Activated effector memory CD4-positive, alpha-beta T cell treated with anti-CD3 and anti-CD28 coated beads, Interleukin-2, amount 50 U/mL, for 16 hours (primary cell): Measurements from ENCODE around the gene CAMTA2.
A peak's percentile ranks its signal among the peaks of the same experiment; 100 is the strongest.
"Not testable (repeated sequence)": the region's sequence is repeated elsewhere in the genome, so short reads cannot be mapped to it uniquely, and the experiment has no call there.

Experiments
- DNase-seq: peaks from one replicate; pipeline ENCODE4 v3.0.0-alpha.2; 2020

CAMTA2 gene

DNA sequence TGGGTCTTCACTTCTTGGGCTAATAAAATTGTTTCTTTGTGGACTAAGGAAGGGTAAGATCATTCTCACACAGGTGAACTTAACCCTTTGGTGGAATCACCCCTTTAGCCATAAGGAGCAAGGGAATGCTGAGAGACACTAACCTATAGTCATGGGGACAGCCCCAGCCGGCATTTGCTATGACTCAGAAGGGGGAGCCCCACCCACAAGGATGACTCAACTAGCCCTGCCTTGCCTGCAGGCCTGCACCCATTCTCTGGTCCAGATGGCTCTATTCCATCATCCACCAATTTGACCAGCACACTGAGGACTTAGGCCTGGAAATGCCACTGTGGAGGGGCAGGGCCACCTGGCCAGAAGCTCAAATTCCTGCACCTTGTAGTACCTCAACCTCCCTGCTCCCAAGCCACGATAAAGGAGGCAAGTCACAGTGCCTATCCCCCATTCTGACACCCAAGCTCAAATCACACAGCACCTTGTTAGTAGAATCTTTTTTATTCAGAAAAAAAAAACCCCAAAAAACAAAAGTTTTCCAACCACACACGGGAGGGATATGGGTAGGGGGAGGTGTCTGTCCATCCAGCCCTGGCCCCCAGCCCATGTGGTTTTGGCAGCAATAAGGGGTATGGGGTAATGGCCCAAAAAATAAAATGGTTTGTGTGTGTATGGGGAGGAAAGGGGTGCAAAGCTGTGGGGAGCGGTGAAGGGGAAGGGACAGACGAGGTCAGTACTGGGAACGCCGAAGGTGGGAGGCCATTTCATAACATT is 42.1 kb downstream of the CAMTA2 start:
- DNase-seq = peak; percentile 94

DNA sequence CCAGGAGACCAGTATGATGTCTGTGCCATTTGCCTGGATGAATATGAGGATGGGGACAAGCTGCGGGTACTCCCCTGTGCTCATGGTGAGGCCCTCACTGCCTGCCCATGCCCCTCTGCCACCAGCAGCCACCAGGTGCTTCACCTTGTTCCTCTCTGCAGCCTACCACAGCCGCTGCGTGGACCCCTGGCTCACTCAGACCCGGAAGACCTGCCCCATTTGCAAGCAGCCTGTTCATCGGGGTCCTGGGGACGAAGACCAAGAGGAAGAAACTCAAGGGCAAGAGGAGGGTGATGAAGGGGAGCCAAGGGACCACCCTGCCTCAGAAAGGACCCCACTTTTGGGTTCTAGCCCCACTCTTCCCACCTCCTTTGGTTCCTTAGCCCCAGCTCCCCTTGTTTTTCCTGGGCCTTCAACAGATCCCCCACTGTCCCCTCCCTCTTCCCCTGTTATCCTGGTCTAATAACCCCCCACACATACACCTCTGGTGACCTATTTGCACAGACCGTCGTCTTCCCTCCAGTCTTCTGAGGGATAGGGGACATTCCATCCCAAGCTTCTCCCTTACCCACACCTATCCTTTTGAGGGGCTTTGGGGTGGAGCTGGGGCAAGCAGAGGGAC is 42.8 kb downstream of the CAMTA2 start:
- peak; percentile 72 for DNase-seq

DNA sequence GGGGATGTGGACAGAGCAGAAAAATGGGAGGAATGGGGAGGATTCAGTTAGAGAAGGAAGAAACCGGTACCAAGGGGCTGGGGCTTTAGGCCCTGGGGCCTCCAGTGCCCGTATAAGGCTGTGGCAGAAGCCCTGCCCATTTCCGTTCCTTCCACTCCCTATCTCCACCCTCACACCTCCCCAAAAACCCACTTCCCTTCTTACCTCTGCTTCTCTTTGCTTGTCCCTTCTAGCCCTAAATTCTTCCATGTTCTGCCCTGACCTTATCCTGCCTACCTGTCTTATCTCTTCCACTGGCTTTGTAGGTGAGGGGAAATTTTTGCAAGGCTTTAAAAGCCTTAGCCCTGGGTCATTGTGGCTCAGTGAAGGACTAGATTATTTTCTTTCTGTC is 43.3 kb downstream of the CAMTA2 start:
- DNase-seq = peak; percentile 83

DNA sequence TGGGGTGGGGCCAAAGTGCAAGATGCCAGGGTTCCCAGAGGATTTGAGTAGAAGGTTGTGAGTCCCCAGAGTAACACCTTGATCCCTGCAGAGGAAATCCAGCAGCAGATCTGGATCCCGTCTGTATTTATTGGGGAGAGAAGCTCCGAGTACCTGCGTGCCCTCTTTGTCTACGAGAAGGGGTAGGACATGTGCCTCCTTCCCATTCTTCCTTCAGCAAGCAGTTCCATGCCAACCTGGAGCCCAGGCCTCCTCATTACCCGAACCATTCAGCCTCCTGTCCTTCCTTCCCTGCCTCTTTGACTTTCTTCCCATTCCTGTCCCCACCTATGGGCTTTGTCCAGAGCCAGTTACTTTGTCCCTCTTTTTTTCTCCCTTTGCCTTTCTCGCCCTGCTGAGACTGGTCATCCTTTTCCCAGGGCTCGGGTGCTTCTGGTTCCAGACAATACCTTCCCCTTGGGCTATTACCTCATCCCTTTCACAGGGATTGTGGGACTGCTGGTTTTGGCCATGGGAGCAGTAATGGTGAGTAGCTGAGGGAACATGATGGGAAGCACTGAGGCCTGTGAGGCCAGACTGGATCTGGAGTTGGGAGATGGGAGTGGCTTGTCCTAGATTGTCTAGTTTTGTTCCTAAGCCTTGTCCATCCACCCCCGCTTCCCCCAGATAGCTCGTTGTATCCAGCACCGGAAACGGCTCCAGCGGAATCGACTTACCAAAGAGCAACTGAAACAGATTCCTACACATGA is 44.5 kb downstream of the CAMTA2 start:
- DNase-seq = no peak

DNA sequence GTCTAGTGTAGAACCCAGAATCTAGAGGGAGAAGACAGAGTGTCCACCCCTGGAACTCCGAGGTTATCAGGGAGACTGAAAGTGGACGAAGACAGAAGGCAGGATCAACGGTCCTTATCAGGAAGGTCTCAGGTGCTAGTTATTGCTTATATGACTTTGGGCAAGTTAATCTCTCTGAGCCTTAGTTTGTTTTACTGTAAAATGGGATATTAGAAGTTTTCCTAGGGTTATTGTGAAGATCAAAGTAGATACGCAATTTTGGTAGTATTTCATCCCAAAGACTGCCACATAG is 46.2 kb downstream of the CAMTA2 start:
- no peak for DNase-seq

DNA sequence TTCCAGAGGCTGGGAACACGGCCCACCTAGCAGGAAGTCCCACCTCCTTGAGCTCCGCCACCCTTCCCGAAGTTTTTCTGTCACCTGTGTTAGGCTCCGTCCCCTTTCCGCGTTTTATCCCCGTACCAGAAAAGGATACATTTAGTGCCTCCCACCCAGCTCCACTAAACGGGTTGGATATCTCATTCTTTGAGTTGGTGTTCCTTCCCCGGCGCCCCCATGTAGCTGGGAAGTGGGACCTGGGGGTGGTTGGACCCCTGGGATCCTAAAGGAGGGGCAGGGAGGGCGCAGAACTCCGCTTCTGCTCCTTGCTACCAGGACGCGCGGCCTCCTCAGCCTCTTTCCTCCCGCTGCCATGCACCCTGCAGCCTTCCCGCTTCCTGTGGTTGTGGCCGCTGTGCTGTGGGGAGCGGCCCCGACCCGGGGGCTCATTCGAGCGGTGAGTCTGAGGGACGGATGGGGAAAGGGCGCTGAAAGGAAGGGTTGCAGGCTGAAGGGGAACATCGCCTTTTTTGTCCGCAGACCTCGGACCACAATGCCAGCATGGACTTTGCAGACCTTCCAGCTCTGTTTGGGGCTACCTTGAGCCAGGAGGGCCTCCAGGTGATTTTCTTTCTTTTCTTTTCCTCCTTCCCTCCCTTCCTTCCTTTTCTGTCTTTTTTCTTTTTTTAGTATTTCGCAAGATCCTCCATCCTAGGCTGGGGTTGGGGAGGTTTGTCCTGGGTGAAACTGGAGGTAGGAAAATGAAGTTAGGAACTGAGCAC is 46.7 kb downstream of the CAMTA2 start:
- peak; percentile 80 for DNase-seq

DNA sequence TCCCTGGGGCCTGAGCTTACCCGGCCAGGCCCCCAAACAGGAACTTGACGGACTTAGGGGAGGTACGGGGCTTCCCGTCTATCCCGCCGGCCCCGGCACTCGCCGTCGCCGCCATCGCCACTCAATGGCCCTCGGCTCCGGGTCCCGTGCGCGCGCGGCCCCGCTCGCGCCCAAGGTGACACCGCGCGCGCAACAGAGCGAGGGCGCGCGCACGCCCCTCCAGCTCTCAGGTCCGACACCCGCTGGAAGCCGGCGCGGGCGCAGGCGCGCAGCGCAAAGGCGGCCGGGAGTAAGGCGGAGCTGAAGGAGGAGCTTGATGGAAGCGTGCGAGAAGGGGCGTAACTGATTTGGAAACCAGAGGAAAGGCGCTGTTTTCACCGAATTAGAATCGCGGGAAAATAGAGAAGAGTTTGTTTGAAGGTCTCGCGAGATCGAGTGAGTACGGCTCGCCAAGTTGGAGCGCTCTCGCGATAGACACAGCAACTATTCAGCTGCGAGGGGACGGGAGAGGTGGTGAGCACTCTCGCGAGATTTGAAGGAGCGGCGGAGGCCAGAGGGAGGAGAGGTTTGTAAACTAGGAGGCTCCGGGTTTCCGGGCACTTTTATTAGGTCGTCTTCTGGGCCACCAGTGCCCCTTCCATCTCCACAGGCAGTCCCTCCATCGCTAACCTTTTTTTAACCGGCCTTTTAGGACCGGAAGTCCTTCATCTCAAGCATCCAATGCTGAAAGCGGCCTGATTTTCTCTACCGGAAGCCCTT is 47.5 kb downstream of the CAMTA2 start, which contains the start of the genes RNF167 and SLC25A11:
Gene RNF167, plus strand, starts transcription at position 473 of the 759 bp plus-strand sequence. CDS start 642 bp downstream, outside the sequence.
Gene SLC25A11, minus strand, starts transcription at position 251 of the 759 bp plus-strand sequence. Its CDS starts 136 bp downstream, at position 115.
- DNase-seq = peak; percentile 98

DNA sequence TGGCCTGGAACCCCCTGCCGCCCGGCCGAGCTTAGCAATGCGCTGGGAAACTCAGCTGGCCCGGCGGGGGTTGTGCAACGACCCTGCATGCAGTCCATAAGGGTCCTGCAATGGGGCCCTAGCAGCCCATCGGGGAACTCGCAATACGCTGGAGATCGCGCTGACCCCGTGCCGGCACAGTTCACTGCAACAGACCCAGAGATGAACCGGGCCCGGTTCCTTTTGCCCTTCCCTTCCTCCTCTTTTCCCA is 48.0 kb downstream of the CAMTA2 start:
- no peak for DNase-seq

DNA sequence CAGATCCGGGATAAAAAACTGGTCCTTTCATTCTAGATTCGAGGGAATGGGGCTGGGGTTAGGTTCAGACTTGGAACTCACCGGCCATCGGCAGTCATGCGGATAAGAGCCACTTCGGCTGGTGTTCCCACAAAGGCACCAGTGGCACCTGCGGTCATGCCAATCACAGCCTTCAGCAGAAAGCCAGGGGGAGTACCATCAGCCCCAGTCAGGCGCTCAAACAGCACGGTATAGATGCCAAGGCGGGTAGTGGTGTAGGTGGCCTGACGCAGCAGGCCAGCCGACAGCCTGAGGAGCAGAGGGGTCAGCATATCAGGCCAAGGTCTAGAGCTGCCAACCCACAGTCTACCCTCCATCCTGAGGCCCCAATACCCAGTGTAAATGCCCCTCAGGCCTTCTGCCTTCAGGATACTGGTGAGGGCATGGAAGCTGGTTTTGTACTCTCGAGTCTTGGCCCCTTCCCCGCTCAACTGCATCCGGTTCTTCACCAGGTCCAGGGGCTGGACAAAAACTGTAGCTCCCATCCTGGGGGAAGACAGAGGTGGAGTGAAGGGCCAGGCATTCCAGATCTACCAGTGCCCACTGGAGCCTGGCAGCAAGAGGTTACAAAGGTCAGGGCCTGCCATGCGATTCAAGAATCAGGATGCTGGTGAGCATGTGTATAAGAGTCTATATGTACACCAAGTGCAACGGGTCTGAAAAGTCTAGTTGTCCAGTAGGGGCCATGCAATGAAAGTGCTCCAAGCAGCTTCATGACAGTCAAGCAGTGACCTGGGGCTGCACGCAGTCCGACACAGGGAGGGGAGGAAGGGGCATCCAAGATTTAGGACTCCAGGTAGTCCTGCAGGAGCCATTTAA is 48.6 kb downstream of the CAMTA2 start:
- DNase-seq = no peak

DNA sequence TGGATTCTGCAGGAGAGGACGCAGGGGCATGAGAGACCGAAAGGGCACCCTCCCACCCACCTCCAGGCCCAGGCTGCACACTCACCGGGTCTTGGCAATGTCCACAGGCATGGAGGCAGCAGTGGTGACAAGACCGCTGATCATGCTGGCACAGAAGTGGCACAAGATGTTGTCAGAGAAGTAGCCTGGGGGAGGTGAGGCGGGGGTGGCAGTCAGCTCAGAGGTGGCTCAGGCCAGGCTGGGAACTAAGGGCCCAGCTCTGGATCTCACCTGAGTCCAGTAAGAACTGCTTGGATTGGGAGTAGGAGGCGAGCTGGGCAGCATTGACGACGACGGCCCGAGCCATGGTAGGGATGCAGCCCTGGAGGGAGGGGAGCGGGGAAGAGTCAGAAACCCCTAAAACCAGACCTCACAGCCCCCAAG is 49.4 kb downstream of the CAMTA2 start:
- DNase-seq = no peak

DNA sequence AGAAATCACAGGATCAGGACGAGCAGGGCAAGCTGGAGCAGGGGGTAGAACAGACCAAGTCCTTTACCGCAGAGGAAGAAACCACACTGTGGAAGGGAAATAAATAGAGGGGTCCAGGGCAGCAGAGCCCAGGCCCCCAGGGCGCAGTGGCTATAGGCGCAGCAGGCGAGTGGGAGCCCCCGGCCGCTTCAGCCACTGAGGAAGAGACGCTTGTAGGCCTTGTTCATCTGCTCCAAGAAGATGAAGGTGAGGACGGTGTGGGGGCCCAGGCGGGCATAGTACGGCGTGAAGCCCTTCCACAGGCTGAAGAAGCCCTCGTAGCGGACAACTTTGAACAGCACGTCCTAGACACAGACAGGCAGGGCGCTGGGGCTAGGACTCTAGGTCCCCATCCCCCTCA is 49.9 kb downstream of the CAMTA2 start:
- DNase-seq = no peak

DNA sequence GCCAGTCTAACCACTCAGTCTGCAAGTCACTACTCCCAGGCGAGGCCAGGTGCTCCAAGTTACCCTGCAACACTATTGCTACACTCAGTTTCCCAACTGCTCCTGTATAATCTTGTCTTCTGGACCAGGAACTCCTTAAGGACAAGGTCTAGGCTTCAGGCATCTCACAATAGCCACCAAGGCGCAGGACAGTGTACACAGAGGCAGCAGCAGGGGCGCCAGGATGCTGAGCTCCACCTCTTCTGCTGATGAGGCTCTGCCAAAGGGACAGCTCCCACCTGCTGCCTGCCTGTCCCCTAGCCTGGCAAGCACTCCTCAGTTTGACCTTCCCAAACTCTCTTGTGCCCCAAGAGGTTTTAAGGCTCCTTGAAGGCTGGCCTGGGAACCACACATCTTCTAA is 51.0 kb downstream of the CAMTA2 start:
- DNase-seq = no peak

DNA sequence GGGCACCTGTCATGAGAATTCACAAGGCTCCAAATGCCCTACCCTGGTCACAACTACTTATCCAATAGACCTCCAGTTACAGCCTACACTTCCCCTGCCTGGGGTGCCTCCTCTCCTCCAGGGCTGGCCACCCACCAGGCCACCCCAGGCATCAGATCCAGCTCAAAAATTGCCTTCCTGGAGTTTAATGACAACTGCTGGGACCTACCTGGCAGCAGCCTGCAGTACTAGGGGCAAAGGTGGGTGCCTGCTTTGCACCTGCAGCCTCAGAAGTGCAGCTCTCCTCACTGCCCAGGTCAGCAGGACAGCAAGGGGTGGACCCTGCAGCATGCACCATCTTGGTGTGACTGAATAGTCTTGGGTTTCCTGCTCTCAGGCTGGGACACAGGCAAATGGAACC is 51.8 kb downstream of the CAMTA2 start:
- DNase-seq = no peak

DNA sequence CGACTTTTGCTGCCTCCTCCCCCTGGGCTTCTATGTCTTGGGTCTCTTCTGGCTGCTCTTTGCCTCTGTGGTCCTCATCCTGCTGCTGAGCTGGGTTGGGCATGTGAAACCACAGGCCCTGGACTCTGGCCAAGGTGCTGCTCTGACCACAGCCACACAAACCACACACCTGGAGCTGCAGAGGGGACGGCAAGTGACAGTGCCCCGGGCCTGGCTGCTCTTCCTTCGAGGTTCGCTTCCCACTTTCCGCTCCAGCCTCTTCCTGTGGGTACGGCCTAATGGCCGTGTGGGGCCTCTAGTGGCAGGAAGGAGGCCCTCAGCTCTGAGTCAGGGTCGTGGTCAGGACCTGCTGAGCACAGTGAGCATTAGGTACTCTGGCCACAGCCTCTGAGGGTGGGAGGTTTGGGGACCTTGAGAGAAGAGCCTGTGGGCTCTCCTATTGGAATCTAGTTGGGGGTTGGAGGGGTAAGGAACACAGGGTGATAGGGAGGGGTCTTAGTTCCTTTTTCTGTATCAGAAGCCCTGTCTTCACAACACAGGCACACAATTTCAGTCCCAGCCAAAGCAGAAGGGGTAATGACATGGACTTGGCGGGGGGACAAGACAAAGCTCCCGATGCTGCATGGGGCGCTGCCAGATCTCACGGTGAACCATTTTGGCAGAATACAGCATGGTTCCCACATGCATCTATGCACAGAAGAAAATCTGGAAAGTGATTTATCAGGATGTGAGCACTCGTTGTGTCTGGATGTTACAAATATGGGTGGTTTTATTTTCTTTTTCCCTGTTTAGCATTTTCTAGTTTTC is 53.1 kb downstream of the CAMTA2 start:
- DNase-seq = no peak

DNA sequence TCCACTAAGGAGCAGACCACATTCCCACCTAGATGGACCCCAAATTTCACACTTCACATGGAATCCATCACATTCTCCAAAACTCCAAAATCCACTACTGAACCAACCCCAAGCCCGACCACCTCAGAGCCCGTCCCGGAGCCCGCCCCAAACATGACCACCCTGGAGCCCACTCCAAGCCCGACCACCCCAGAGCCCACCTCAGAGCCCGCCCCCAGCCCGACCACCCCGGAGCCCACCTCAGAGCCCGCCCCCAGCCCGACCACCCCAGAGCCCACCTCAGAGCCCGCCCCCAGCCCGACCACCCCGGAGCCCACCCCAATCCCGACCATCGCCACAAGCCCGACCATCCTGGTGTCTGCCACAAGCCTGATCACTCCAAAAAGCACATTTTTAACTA is 53.8 kb downstream of the CAMTA2 start:
- DNase-seq = no peak

DNA sequence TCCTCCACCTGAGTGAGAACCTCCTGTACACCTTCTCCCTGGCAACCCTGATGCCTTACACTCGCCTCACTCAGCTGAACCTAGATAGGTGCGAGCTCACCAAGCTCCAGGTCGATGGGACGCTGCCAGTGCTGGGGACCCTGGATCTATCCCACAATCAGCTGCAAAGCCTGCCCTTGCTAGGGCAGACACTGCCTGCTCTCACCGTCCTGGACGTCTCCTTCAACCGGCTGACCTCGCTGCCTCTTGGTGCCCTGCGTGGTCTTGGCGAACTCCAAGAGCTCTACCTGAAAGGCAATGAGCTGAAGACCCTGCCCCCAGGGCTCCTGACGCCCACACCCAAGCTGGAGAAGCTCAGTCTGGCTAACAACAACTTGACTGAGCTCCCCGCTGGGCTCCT is 54.7 kb downstream of the CAMTA2 start:
- DNase-seq = no peak

DNA sequence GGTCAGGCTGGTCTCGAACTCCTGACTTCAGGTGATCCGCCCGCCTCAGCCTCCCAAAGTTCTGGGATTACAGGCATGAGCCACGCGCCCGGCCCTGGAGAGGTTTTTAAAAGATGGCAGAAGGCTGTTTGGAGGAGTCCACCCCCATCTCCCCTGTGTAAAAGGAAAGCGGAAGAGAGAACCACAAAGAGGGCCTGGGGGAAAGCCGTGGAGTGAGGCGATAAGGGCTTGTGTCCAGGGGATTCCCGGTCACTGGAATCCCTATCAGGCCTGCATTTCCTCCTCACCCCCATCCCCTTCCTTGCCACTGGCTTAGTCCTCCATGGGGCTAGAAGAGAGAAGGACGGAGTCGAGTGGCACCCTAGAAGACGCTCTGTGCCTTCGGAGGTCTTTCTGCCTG is 55.5 kb downstream of the CAMTA2 start, which contains the start of gene GP1BA:
Gene GP1BA, plus strand, starts transcription at position 315 of the 400 bp plus-strand sequence. CDS start 328 bp downstream, outside the sequence.
- no peak for DNase-seq

DNA sequence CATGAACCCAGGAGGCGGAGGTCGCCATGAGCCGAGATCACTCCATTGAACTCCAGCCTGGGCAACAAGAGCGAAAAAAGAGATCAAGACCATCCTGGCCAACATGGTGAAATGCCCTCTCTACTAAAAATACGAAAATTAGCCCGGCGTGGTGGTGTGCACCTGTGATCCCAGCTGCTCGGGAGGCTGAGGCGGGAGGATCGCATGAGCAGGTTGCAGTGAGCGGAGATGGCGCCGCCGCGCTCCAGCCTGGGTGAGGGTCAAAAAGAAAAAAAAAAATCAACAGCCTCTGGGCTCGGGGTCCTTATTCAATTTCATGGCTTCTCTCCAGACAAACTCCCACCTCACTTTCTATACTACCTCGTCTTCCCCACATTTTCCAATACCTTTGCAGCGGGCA is 58.6 kb downstream of the CAMTA2 start:
- no peak for DNase-seq

DNA sequence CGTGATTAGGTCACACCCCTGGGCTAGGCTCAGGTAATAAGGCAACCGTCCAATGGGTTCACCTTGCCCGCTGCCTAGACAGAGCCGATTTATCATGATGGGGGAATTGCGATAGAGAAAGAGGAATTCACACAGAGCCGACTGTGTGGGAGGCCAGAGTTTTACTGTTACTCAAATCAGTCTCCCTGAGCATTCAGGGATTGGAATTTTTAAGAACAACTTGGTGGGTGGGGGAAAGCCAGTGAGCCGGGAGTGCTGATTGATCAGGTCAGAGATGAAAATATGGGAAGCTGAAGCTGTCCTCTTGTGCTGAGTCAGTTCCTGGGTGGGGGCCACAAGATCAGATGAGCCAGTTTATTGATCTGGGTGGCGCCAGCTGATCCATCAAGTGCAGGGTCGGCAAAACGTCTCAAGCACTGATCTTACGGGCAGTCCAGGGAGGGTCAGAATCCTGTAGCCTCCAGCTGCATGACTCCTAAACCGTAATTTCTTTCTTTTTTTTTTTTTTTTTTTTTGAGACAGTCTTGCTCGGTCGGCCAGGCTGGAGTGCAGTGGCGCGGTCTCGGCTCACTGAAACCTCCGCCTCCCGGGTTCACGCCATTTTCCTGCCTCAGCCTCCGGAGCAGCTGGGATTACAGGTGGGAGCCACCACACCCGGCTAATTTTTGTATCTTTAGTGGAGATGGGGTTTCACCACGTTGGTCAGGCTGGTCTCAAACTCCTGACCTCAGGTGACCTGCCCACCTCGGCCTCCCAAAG is 60.7 kb downstream of the CAMTA2 start:
- not testable (repeated sequence) for DNase-seq

DNA sequence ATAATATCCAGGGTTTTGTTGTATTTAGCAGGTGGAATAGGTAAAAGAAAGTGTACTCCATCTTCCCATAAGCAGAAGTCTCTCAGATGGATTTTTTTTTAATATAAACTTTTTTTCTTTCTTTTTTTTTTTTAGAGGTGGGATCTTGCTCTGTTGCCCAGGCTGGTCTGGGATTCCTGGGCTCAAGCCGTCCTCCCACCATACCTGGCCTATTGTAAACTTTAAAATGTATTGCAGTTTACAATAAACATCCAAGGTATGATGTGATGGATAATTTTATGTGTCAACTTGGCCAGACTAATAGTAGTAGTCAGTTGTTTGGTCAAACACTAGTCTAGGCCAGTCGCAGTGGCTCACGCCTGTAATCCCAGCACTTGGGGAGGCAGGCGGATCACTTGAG is 66.2 kb downstream of the CAMTA2 start:
- DNase-seq = no peak
